GM21528 (cell line): ENCODE data around the gene ETFA.

Experiments used
- ATAC-seq: cut with Tn5 transposase; IDR thresholded peaks from one replicate; pipeline ENCODE4 v1.9.1; 2021; ENCODE audit warnings: mild to moderate bottlenecking, moderate library complexity; ENCODE audit not compliant: unreplicated experiment, low FRiP score

Gene ETFA

DNA sequence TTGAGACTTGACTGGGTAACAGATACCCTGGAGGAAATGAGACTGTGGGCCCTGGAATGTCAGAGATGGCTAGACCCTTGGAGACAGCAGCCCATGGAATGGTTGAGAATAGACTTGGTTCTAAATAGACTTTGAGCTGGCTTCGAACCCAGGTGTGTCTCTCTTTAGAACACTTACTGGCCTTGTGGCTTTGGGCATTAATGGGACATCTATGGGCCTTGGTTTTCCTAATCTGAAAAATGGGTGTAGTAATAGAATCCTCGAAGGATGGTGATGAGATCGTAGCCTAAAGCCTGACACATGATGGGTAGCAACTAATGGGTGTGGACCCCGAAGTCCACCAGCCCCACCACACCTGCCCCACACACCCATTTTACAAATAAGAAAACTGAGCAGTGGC lies 132.2 kb downstream of the ETFA start:
- ATAC-seq, result no peak

GRCh38 chr15:76178296-76179000 lies 132.8 kb downstream of the ETFA start:
- no peak for ATAC-seq

DNA sequence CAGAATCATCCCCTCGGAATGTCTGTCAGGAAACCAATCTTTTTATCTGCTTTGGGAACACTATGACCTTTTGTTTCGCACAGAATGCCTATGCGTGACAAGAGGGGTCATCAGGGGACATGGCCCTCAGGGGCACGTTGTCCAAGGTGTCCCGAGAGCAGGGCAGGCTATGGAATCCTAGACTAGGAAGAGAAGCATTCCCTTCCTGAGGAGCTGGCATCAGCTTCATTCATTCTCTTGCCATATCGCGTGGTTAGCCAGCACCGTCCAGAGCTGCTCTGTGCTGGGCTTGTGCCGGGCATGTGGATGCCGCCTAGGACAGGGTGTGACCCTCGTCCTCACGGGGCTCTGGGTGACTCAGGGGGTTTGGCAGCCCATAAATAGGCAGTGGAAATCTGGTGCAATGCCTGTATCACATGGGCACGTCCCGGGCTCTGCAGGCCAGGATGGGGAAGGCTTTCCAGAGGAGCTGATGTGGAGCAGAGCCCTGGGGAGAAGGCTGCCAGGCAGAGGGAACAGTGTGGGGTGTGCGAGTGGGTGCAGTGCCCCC lies 133.7 kb downstream of the ETFA start:
- no peak for ATAC-seq

DNA sequence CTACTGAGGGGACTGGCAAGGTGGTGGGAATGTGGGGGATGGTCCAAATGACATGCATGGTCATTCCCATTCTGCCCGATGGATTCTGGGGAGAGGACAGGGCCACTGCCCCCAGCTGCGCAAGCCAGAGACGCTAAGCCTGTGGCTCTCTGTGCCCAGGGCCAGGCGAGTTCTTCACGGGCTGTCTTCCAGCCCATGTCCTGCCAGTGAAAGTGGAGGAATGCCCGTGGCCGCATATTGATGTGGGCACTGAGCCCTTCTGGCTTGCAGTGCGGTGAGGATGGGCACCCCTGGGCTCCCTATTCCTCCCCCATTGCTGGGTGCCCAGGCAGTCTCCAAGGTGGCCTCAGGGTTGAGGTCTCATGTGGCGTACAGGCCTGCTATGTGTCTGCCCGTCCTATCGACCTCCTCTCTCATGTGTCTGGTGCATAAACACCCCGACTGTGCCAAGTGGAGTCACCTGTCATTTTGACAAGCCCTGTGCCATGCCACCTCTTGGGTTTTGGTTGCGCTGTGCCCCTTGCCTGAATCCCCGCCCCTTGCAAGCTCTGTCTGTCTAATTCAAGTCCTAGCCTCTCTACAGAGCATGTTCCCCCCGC lies 134.7 kb downstream of the ETFA start:
- ATAC-seq, result no peak

DNA sequence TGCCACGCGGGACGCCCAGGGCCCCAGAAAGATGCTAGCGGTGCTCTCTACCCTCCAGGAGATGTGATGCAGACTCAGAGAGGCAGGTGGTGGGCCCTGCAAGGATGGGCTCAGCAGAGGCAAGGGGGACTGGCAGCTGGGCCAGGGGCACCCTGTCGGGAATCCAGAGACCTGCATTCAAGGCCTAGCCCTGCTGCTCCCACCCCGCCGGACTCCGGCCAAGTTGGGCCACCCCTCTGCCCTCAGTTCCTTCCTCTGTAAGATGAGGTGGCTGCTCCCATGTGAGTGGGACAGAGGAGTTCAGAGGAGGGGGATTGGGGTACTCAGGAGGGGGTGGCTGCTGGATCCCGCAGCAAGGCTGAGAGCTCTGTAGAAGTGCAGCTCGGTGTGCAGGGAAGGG lies 135.2 kb downstream of the ETFA start:
- no peak for ATAC-seq

- ATAC-seq, result no peak
These were observed 135.8 kb downstream of the ETFA start for GRCh38 chr15:76175442-76175841.

GRCh38 chr15:76174654-76175053 lies 136.6 kb downstream of the ETFA start:
- no peak for ATAC-seq

GRCh38 chr15:76173317-76173834 lies 137.9 kb downstream of the ETFA start:
- no peak for ATAC-seq

- ATAC-seq, result no peak
These were observed 138.5 kb downstream of the ETFA start for GRCh38 chr15:76172782-76173181.

GRCh38 chr15:76169911-76170800 lies 141.1 kb downstream of the ETFA start:
- no peak for ATAC-seq

GRCh38 chr15:76169018-76169417 lies 142.3 kb downstream of the ETFA start:
- ATAC-seq, result no peak

- ATAC-seq, result no peak
These were observed 142.9 kb downstream of the ETFA start for GRCh38 chr15:76168237-76168984.

DNA sequence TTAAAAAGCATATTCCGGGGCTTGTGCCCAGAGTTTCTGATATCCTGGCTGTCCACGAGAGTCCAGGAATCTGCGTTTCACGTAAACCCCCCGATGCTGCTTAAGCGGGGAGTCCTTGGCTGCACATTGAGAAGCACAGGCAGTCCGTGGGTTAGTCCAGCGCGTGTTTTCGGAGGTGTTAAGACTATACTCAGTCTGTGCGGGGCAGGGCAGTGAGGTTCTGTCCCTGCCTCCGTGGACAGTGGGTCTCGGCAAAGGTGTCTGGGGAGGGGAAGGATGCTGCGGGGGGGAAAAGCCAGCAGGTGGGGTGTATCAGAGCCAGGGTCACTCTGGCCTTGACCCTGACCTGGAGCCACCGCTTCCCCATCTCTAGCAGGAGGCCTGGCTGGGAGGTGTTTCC lies 145.3 kb downstream of the ETFA start:
- no peak for ATAC-seq
